ENCODE results near the gene PM20D2.

DNA sequence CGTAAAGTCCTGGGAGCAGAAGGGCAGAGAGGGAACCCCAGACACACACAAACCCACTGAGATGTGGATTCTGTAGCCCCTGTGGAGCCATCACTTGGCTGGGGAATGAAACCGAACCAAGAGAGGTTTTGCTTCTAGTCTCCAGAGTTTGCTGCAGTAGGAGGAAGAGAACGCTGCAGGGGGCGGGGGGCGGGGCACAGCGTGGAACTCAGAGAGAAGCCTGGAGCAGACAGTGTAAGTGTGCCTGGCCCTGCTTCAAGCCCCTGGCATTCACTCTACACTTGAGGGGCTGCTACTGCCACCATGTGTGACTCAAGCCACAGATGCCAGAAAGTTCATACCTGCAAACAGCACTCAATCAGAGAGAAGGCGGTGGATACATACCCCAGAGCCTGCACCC, 52.4 kb downstream of the PM20D2 start:
- TF ChIP-seq, protein P1, sequence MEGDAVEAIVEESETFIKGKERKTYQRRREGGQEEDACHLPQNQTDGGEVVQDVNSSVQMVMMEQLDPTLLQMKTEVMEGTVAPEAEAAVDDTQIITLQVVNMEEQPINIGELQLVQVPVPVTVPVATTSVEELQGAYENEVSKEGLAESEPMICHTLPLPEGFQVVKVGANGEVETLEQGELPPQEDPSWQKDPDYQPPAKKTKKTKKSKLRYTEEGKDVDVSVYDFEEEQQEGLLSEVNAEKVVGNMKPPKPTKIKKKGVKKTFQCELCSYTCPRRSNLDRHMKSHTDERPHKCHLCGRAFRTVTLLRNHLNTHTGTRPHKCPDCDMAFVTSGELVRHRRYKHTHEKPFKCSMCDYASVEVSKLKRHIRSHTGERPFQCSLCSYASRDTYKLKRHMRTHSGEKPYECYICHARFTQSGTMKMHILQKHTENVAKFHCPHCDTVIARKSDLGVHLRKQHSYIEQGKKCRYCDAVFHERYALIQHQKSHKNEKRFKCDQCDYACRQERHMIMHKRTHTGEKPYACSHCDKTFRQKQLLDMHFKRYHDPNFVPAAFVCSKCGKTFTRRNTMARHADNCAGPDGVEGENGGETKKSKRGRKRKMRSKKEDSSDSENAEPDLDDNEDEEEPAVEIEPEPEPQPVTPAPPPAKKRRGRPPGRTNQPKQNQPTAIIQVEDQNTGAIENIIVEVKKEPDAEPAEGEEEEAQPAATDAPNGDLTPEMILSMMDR (IDR thresholded peaks at IDR 0.05; ENCODE audit: low read depth, low read length, poor library complexity, severe bottlenecking) = no peak
- TF ChIP-seq EZH2phosphoT487 (IDR thresholded peaks at IDR 0.05; ENCODE audit: borderline replicate concordance, low read length) = no peak

All from DOHH2 (cell line).